Measurements from ENCODE around the gene VAV2. TPM values are rescaled to one million over a fixed set of nuclear protein-coding genes. Genes with fewer than 3 reads are reported as not detected.

VAV2 gene
- polyA plus RNA-seq, 1 of the 3 experiments (the other 2 are of a cell fraction), result 14.9 TPM

DNA sequence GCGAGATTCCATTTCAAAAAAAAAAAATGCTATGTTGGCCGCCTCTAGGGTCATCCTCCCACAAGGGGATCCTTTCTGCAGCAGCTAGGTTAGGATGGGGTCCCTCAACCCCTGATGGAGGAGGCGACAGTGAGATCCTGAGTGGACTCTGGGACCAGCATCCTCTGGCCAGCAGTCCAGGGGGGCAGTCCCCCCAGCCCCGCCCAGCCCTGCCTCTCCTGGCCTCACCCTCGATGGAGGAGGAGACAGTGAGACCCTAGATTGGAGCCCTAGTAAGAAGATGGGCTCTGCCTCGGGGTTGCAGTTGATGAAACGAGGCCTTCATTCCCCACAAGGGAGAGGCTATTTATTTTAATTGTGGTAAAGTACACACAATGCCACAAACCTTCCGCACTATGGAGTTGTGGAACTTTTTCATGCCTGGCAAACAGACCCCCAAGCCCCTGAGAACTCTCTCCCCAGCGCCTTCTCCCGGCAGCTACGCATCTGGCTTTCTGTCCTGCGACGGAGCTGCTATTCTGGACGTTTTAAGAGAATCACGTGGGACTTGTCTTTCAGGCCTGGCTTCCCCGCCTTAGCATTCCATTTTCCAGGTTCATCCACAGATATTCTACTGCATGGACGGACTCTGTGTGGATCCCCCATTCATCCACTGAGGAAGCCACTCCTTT lies 15.8 kb downstream of the VAV2 start:
- peak; percentile 27 for DNase-seq
- no peaks in the 10 kb centered on the region for H3K27me3 ChIP-seq (ENCODE audit: insufficient read depth)
- H3K79me2 ChIP-seq (ENCODE audit: insufficient read depth), result peaks cover 100% of the 10 kb centered on the region
- POLR2A ChIA-PET, result no interaction called here
- H3K9ac ChIP-seq, result no peak overlapping the region
- 93% methylated on average over 15 of the region's 17 CpGs for WGBS (ENCODE audit: low lambda C conversion rate)
- no peaks in the 10 kb centered on the region for H3K36me3 ChIP-seq (replicated peaks in 1 of 2; ENCODE audit: control insufficient read depth in 1 of 2, insufficient read depth in 2 of 2, low read length in 1 of 2)
- H3K4me3 ChIP-seq (ENCODE audit: low read depth in 2 of 2, low read length in 1 of 2), result no peak overlapping the region
- CTCF ChIA-PET, result interaction anchor here (1.0 to 1.9 kb wide), 3 partner anchors 19 to 194 kb away, joined by 3 to 7 read pairs (median 6); no protein-coding TSS in a partner anchor
- no peak overlapping the region for H3K4me2 ChIP-seq
- peaks cover 0 to 57% of the 10 kb centered on the region in 2 experiments; a peak in 1 of 4 replicates for H3K4me1 ChIP-seq (ENCODE audit: control insufficient read depth in 1 of 2, insufficient read depth in 2 of 2, low read depth in 1 of 2, low read length in 1 of 2)
- peaks cover 4% of the 10 kb centered on the region for H3F3A ChIP-seq (replicated peaks; ENCODE audit: insufficient read depth)
- H3K9me3 ChIP-seq, result no peaks in the 10 kb centered on the region
- H2AFZ ChIP-seq (ENCODE audit: low read depth), result no peak overlapping the region
- peaks cover 100% of the 10 kb centered on the region for H4K20me1 ChIP-seq (ENCODE audit: insufficient read depth)
- no peak overlapping the region for H3K27ac ChIP-seq (ENCODE audit: low read depth in 2 of 2, low read length in 1 of 2)
- no peak for TF ChIP-seq FOSL2 (IDR thresholded peaks at IDR 0.05; ENCODE audit: borderline replicate concordance, low read depth)
- no peak for TF ChIP-seq YY1 (IDR thresholded peaks at IDR 0.05; ENCODE audit: low read depth)
- TF ChIP-seq EZH2phosphoT487 (IDR thresholded peaks at IDR 0.05; ENCODE audit: borderline replicate concordance, low read depth), result no peak
- TF ChIP-seq RXRA (IDR thresholded peaks at IDR 0.05; ENCODE audit: borderline replicate concordance, low read depth), result no peak
- TF ChIP-seq NFIC (IDR thresholded peaks at IDR 0.05; ENCODE audit: borderline replicate concordance), result no peak
- TF ChIP-seq, protein P1, sequence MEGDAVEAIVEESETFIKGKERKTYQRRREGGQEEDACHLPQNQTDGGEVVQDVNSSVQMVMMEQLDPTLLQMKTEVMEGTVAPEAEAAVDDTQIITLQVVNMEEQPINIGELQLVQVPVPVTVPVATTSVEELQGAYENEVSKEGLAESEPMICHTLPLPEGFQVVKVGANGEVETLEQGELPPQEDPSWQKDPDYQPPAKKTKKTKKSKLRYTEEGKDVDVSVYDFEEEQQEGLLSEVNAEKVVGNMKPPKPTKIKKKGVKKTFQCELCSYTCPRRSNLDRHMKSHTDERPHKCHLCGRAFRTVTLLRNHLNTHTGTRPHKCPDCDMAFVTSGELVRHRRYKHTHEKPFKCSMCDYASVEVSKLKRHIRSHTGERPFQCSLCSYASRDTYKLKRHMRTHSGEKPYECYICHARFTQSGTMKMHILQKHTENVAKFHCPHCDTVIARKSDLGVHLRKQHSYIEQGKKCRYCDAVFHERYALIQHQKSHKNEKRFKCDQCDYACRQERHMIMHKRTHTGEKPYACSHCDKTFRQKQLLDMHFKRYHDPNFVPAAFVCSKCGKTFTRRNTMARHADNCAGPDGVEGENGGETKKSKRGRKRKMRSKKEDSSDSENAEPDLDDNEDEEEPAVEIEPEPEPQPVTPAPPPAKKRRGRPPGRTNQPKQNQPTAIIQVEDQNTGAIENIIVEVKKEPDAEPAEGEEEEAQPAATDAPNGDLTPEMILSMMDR (IDR thresholded peaks at IDR 0.05), result no peak
- TF ChIP-seq TAF1 (IDR thresholded peaks at IDR 0.05; ENCODE audit: borderline replicate concordance, low read depth, low read length), result no peak
- TF ChIP-seq, protein P2, sequence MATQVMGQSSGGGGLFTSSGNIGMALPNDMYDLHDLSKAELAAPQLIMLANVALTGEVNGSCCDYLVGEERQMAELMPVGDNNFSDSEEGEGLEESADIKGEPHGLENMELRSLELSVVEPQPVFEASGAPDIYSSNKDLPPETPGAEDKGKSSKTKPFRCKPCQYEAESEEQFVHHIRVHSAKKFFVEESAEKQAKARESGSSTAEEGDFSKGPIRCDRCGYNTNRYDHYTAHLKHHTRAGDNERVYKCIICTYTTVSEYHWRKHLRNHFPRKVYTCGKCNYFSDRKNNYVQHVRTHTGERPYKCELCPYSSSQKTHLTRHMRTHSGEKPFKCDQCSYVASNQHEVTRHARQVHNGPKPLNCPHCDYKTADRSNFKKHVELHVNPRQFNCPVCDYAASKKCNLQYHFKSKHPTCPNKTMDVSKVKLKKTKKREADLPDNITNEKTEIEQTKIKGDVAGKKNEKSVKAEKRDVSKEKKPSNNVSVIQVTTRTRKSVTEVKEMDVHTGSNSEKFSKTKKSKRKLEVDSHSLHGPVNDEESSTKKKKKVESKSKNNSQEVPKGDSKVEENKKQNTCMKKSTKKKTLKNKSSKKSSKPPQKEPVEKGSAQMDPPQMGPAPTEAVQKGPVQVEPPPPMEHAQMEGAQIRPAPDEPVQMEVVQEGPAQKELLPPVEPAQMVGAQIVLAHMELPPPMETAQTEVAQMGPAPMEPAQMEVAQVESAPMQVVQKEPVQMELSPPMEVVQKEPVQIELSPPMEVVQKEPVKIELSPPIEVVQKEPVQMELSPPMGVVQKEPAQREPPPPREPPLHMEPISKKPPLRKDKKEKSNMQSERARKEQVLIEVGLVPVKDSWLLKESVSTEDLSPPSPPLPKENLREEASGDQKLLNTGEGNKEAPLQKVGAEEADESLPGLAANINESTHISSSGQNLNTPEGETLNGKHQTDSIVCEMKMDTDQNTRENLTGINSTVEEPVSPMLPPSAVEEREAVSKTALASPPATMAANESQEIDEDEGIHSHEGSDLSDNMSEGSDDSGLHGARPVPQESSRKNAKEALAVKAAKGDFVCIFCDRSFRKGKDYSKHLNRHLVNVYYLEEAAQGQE (IDR thresholded peaks at IDR 0.05; ENCODE audit: low read depth, low read length), result no peak
- TF ChIP-seq CHD2 (IDR thresholded peaks at IDR 0.05; ENCODE audit: low read length, partially characterized antibody), result no peak
- TF ChIP-seq EP300 (IDR thresholded peaks at IDR 0.05; ENCODE audit: borderline replicate concordance in 1 of 2, low read depth in 1 of 2, low read length in 1 of 2), result no peak
- TF ChIP-seq SIN3A (IDR thresholded peaks at IDR 0.05; ENCODE audit: borderline replicate concordance, low read depth, low read length), result no peak
- TF ChIP-seq MXI1 (IDR thresholded peaks at IDR 0.05; ENCODE audit: low read depth, low read length), result no peak
- TF ChIP-seq RCOR1 (IDR thresholded peaks at IDR 0.05; ENCODE audit: low read length), result no peak
- TF ChIP-seq POLR2AphosphoS5 (IDR thresholded peaks at IDR 0.05; ENCODE audit: low read depth, low read length), result no peak
- TF ChIP-seq FOXM1 (IDR thresholded peaks at IDR 0.05; ENCODE audit: low read depth), result no peak
- TF ChIP-seq, protein P3, sequence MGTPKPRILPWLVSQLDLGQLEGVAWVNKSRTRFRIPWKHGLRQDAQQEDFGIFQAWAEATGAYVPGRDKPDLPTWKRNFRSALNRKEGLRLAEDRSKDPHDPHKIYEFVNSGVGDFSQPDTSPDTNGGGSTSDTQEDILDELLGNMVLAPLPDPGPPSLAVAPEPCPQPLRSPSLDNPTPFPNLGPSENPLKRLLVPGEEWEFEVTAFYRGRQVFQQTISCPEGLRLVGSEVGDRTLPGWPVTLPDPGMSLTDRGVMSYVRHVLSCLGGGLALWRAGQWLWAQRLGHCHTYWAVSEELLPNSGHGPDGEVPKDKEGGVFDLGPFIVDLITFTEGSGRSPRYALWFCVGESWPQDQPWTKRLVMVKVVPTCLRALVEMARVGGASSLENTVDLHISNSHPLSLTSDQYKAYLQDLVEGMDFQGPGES (IDR thresholded peaks at IDR 0.05; ENCODE audit: low read depth, low read length), result no peak
- no peak for TF ChIP-seq RFX5 (IDR thresholded peaks at IDR 0.05; ENCODE audit: low read length)
- no peak for TF ChIP-seq JUND (IDR thresholded peaks at IDR 0.05)
- no peaks in the 10 kb centered on the region for H3K9me2 ChIP-seq

All from SK-N-SH (cell line).